H9 (cell line): ENCODE measurements around the gene C16orf89. TPM values are rescaled to one million over a fixed set of nuclear protein-coding genes. Genes with fewer than 3 reads are reported as not detected.

Source experiments
- DNase-seq: peaks from one replicate; pipeline ENCODE4 v3.0.0-alpha.2; 2017
- H2AFZ ChIP-seq: one replicate; pipeline ENCODE4 v1.6.1; 2013; ENCODE audit warnings: mild to moderate bottlenecking, low read length, control low read depth, moderate library complexity
- H2AK5ac ChIP-seq: 2 replicates; pipeline ENCODE4 v1.6.1; 2013; ENCODE audit warnings: low read length, control low read depth, mixed read lengths; ENCODE audit not compliant: insufficient read length
- H2BK120ac ChIP-seq: one replicate; pipeline ENCODE4 v1.6.1; 2013; ENCODE audit warnings: low read depth, mild to moderate bottlenecking, low read length, control low read depth, inconsistent platforms; ENCODE audit not compliant: poor library complexity, severe bottlenecking
- H2BK12ac ChIP-seq: 2 replicates; pipeline ENCODE4 v1.6.1; 2013; ENCODE audit warnings: low read length, control low read depth, mixed read lengths, low read depth; ENCODE audit not compliant: insufficient read length
- H2BK15ac ChIP-seq: 2 replicates; pipeline ENCODE4 v1.6.1; 2013; ENCODE audit warnings: low read depth, low read length, control low read depth
- H2BK20ac ChIP-seq: one replicate; pipeline ENCODE4 v1.6.1; 2013; ENCODE audit warnings: low read depth, mild to moderate bottlenecking, low read length, control low read depth, inconsistent platforms; ENCODE audit not compliant: poor library complexity, severe bottlenecking
- H2BK5ac ChIP-seq: 2 replicates; pipeline ENCODE4 v1.6.1; 2013; ENCODE audit warnings: low read length, control low read depth, mixed read lengths; ENCODE audit not compliant: insufficient read length
- H3K14ac ChIP-seq: 2 replicates; pipeline ENCODE4 v1.6.1; 2013; ENCODE audit warnings: low read length, control low read depth; ENCODE audit not compliant: insufficient read depth
- H3K18ac ChIP-seq: 2 replicates; pipeline ENCODE4 v1.6.1; 2013; ENCODE audit warnings: low read depth, mild to moderate bottlenecking, mixed read lengths, low read length, control low read depth; ENCODE audit not compliant: insufficient read length
- H3K23ac ChIP-seq: 2 replicates; pipeline ENCODE4 v1.6.1; 2013; ENCODE audit warnings: low read length, control low read depth, mixed read lengths, low read depth; ENCODE audit not compliant: insufficient read length
- H3K23me2 ChIP-seq: 2 replicates; pipeline ENCODE4 v1.6.1; 2013; ENCODE audit warnings: low read depth, mild to moderate bottlenecking, mixed read lengths, low read length, control low read depth; ENCODE audit not compliant: insufficient read length, poor library complexity, severe bottlenecking
- H3K27ac ChIP-seq: 2 replicates; pipeline ENCODE4 v1.5.1; 2013; ENCODE audit warnings: low read length, control low read depth, mixed read lengths, low read depth; ENCODE audit not compliant: insufficient read length
- H3K27me3 ChIP-seq: 2 replicates; pipeline ENCODE4 v1.6.1; 2013; ENCODE audit warnings: low read length, control low read depth, inconsistent platforms; ENCODE audit not compliant: insufficient read depth
- H3K4ac ChIP-seq: 2 replicates; pipeline ENCODE4 v1.6.1; 2013; ENCODE audit warnings: low read depth, mild to moderate bottlenecking, control low read depth, inconsistent platforms, low read length, moderate library complexity
- H3K4me1 ChIP-seq: 2 replicates; pipeline ENCODE4 v1.6.1; 2013; ENCODE audit warnings: low read length, control low read depth, inconsistent platforms; ENCODE audit not compliant: insufficient read depth
- H3K4me2 ChIP-seq: 2 replicates; pipeline ENCODE4 v1.6.1; 2013; ENCODE audit warnings: low read length, control low read depth, mixed read lengths; ENCODE audit not compliant: insufficient read length, insufficient read depth
- H3K56ac ChIP-seq: 2 replicates; pipeline ENCODE4 v1.6.1; 2013; ENCODE audit warnings: low read depth, mild to moderate bottlenecking, mixed read lengths, low read length, control low read depth; ENCODE audit not compliant: insufficient read length
- H3K79me1 ChIP-seq: 2 replicates; pipeline ENCODE4 v1.6.1; 2013; ENCODE audit warnings: low read depth, mild to moderate bottlenecking, moderate library complexity, low read length, control low read depth, inconsistent platforms; ENCODE audit not compliant: insufficient read depth, poor library complexity, severe bottlenecking
- H3K79me2 ChIP-seq: 2 replicates; pipeline ENCODE4 v1.6.1; 2013; ENCODE audit warnings: low read length, control low read depth, inconsistent platforms; ENCODE audit not compliant: insufficient read depth
- H3K9ac ChIP-seq: 2 replicates; pipeline ENCODE4 v1.6.1; 2013; ENCODE audit warnings: low read length, control low read depth, mixed read lengths; ENCODE audit not compliant: insufficient read length; ENCODE audit errors: extremely low read depth
- H3K9me3 ChIP-seq: one replicate; pipeline ENCODE4 v1.6.1; 2013; ENCODE audit warnings: low read depth, low read length, inconsistent platforms; ENCODE audit not compliant: control insufficient read depth
- H3T11ph ChIP-seq: one replicate; pipeline ENCODE4 v1.6.1; 2013; ENCODE audit warnings: mild to moderate bottlenecking, low read length, control low read depth, inconsistent platforms
- H4K20me1 ChIP-seq: one replicate; pipeline ENCODE4 v1.6.1; 2013; ENCODE audit not compliant: control insufficient read depth, insufficient read length, insufficient read depth
- H4K5ac ChIP-seq: 2 replicates; pipeline ENCODE4 v1.6.1; 2013; ENCODE audit warnings: low read depth, mild to moderate bottlenecking, mixed read lengths, low read length, control low read depth; ENCODE audit not compliant: insufficient read length
- H4K8ac ChIP-seq: replicated peaks from 2 replicates; pipeline ENCODE4 v1.6.1; 2013; ENCODE audit warnings: low read length, control low read depth, mixed read lengths, low read depth; ENCODE audit not compliant: insufficient read length
- H4K91ac ChIP-seq: 2 replicates; pipeline ENCODE4 v1.6.1; 2013; ENCODE audit warnings: low read depth, mild to moderate bottlenecking, moderate library complexity, mixed read lengths, low read length, control low read depth; ENCODE audit not compliant: insufficient read length
- H3K27ac Mint-ChIP-seq, 3 experiments: 2 replicates in 2 of 3; 3 replicates in 1 of 3; pipeline ENCODE4 v1.8.0; 2020 to 2021; ENCODE audit warnings: mixed read lengths in 3 of 3, mild to moderate bottlenecking in 1 of 3, moderate library complexity in 1 of 3
- H3K27me3 Mint-ChIP-seq: 2 replicates; pipeline ENCODE4 v1.8.0; 2021; ENCODE audit warnings: low read depth, mild to moderate bottlenecking, moderate library complexity, mixed read lengths
- H3K36me3 Mint-ChIP-seq, 3 experiments: 2 replicates in 2 of 3; 3 replicates in 1 of 3; pipeline ENCODE4 v1.8.0; 2020 to 2021; ENCODE audit warnings: low read depth in 3 of 3, mixed read lengths in 3 of 3; ENCODE audit not compliant: insufficient read depth in 1 of 3
- H3K4me1 Mint-ChIP-seq, 2 experiments: 2 replicates each; pipeline ENCODE4 v1.8.0; 2020; ENCODE audit warnings: mixed read lengths in 2 of 2
- H3K4me3 Mint-ChIP-seq, 2 experiments: 2 replicates in 1 of 2; 3 replicates in 1 of 2; pipeline ENCODE4 v1.8.0; 2020 to 2021; ENCODE audit warnings: mild to moderate bottlenecking in 2 of 2, mixed read lengths in 2 of 2, moderate library complexity in 1 of 2
- H3K9me3 Mint-ChIP-seq, 2 experiments: 2 replicates in 1 of 2; 3 replicates in 1 of 2; pipeline ENCODE4 v1.8.0; 2020; ENCODE audit warnings: mild to moderate bottlenecking in 2 of 2, mixed read lengths in 2 of 2, moderate library complexity in 1 of 2
- CTCF ChIP-seq: fragments of 200-600 bp; sonication (generic); conservative IDR thresholded peaks from 3 replicates; pipeline ENCODE4 v1.8.0; 2021; ENCODE audit warnings: antibody characterized with exemption, mild to moderate bottlenecking
- WGBS: extraction: QIAGEN DNeasy Blood & Tissue Kit; methylation state at CpG from one replicate; pipeline ENCODE4 v1.1.7; 2013; ENCODE audit warnings: missing lambda C conversion rate, low lambda C conversion rate, mixed read lengths; ENCODE audit not compliant: insufficient read length; ENCODE audit errors: extremely low coverage; 5-methylcytosine and 5-hydroxymethylcytosine counted together
- total RNA-seq: library from RNA; stranded (reverse); gene quantifications from 2 replicates; pipeline ENCODE4 v1.2.1, GENCODE V29; 2021

The C16orf89 gene
- total RNA-seq, 1 experiment from 2014 or later = 2.5 TPM

- H3K9ac ChIP-seq = no peak overlapping the region
- H3K27ac Mint-ChIP-seq = no peak overlapping the region
- peaks cover 6% of the 10 kb centered on the region for H3K27me3 Mint-ChIP-seq
- no peak overlapping the region for H2BK12ac ChIP-seq
- H3K23me2 ChIP-seq = no peaks in the 10 kb centered on the region
- H4K8ac ChIP-seq = no peak overlapping the region
- H3K4me2 ChIP-seq = no peak overlapping the region
- H2BK20ac ChIP-seq = no peak overlapping the region
- no peaks in the 10 kb centered on the region for H3K79me2 ChIP-seq
- H3K56ac ChIP-seq = no peak overlapping the region
- no peak overlapping the region for H2BK15ac ChIP-seq
- H3K27me3 ChIP-seq = no peaks in the 10 kb centered on the region
- H4K5ac ChIP-seq = no peak overlapping the region
- H3T11ph ChIP-seq = no peak overlapping the region
- H3K4me3 Mint-ChIP-seq = no peak overlapping the region
- no peaks in the 10 kb centered on the region for H3K79me1 ChIP-seq
- H3K27ac ChIP-seq = no peak overlapping the region
- H3K4me1 Mint-ChIP-seq = peaks cover 10 to 18% of the 10 kb centered on the region in 2 experiments
- no peak overlapping the region; the same call in 1 of the 2 replicates for H3K14ac ChIP-seq
- H2AK5ac ChIP-seq = no peak overlapping the region
- peaks cover 2% of the 10 kb centered on the region for H3K4me1 ChIP-seq
- no peaks in the 10 kb centered on the region for H4K20me1 ChIP-seq
- H3K18ac ChIP-seq = no peak overlapping the region
- WGBS = no CpG with 5 or more reads among the region's 12 CpGs
- no peak for TF ChIP-seq CTCF
- DNase-seq = no peak
- H3K9me3 ChIP-seq = no peaks in the 10 kb centered on the region
- H3K23ac ChIP-seq = no peak overlapping the region
- H4K91ac ChIP-seq = no peak overlapping the region
- H3K36me3 Mint-ChIP-seq = no peaks in the 10 kb centered on the region
- H3K4ac ChIP-seq = no peak overlapping the region
- H3K9me3 Mint-ChIP-seq = no peaks in the 10 kb centered on the region
- no peak overlapping the region for H2BK120ac ChIP-seq
- H2BK5ac ChIP-seq = no peak overlapping the region
- H2AFZ ChIP-seq = no peak overlapping the region
Measured at GRCh38 chr16:5041600-5042133, 24.1 kb downstream of the C16orf89 start.
